Testis (tissue), 2 donors: ENCODE data around the gene MYO3A.

ENCODE experiments used
- POLR2A ChIP-seq: fragments of 450-650 bp; IDR thresholded peaks from one replicate; pipeline ENCODE4 v1.6.1; 2017; ENCODE audit warnings: antibody characterized with exemption, mild to moderate bottlenecking, moderate library complexity
- TF ChIP-seq, protein P1 (sequence below), 3 experiments: fragments of 450-650 bp in 2 of 3; fragments of 200-600 bp in 1 of 3; sonication (generic) in 1 of 3; IDR thresholded peaks; one replicate each; pipeline ENCODE4 v1.5.1; 2016 to 2019; ENCODE audit warnings: antibody characterized with exemption in 3 of 3, mild to moderate bottlenecking in 2 of 3, moderate library complexity in 1 of 3

DNA sequence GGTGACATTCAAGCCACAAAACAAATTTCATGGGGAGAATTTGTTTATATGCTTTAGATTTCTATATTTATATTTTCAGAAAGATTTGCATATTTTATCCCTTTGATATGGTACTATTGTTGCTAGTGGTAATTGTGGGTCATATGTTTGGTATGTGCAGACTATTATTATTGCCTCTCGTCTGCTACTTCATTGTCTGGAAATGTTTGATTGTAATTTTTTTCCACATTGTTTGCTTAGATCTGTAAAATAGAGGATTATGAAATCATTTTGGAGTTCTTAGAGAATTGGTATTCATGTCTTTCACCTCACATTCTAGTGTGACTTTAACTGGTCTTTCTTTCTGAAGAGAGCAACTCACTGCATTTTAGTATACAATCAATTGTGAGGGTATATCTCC lies 44.7 kb downstream of the MYO3A start:
- TF ChIP-seq, protein P1, sequence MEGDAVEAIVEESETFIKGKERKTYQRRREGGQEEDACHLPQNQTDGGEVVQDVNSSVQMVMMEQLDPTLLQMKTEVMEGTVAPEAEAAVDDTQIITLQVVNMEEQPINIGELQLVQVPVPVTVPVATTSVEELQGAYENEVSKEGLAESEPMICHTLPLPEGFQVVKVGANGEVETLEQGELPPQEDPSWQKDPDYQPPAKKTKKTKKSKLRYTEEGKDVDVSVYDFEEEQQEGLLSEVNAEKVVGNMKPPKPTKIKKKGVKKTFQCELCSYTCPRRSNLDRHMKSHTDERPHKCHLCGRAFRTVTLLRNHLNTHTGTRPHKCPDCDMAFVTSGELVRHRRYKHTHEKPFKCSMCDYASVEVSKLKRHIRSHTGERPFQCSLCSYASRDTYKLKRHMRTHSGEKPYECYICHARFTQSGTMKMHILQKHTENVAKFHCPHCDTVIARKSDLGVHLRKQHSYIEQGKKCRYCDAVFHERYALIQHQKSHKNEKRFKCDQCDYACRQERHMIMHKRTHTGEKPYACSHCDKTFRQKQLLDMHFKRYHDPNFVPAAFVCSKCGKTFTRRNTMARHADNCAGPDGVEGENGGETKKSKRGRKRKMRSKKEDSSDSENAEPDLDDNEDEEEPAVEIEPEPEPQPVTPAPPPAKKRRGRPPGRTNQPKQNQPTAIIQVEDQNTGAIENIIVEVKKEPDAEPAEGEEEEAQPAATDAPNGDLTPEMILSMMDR (IDR thresholded peaks at IDR 0.05) = no peak
- TF ChIP-seq POLR2A = no peak
